ENCODE results near the gene MSMO1. TPM values are rescaled to one million over a fixed set of nuclear protein-coding genes. Genes with fewer than 3 reads are reported as not detected.

The MSMO1 gene
- total and polyA plus RNA-seq, 7 donors: 13.6 to 114 (median 26.8) TPM

DNA sequence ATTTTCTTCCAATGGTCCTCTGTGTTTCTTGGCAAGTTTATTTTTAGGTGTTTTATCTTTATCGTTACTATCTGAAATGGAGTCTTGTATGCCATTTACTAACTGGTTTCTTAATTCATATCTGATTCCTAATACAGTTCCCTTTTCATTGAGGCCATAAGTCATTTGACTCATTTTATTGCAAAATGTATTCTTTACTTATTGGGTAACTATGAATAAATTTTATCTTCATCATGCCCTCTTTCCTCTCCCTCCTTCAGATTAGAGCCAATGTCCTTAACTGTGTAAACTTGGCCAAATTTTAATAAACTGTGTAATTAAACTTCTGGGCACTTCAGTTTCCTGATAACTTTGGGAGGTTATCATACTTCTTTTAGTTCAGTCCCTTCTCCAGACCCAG is 19.3 kb upstream of the MSMO1 start:
- WGBS, 2 donors: 89 to 95% methylated on average over 1 of the region's 1 CpG
- TF ChIP-seq, protein P1, sequence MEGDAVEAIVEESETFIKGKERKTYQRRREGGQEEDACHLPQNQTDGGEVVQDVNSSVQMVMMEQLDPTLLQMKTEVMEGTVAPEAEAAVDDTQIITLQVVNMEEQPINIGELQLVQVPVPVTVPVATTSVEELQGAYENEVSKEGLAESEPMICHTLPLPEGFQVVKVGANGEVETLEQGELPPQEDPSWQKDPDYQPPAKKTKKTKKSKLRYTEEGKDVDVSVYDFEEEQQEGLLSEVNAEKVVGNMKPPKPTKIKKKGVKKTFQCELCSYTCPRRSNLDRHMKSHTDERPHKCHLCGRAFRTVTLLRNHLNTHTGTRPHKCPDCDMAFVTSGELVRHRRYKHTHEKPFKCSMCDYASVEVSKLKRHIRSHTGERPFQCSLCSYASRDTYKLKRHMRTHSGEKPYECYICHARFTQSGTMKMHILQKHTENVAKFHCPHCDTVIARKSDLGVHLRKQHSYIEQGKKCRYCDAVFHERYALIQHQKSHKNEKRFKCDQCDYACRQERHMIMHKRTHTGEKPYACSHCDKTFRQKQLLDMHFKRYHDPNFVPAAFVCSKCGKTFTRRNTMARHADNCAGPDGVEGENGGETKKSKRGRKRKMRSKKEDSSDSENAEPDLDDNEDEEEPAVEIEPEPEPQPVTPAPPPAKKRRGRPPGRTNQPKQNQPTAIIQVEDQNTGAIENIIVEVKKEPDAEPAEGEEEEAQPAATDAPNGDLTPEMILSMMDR (IDR thresholded peaks at IDR 0.05): no peak
- no peak for TF ChIP-seq POLR2A (IDR thresholded peaks at IDR 0.05)
- H3K36me3 ChIP-seq: peaks cover 0 to 10% (median 2%) of the 10 kb centered on the region in 4 donors
- H3K27me3 ChIP-seq: no peaks in the 10 kb centered on the region
- no peak for DNase-seq
- intact Hi-C loops (cut with DNase I): no loop called here
- no peak overlapping the region for H3K4me3 ChIP-seq
- H3K27ac ChIP-seq: no peak overlapping the region
- no peaks in the 10 kb centered on the region for H3K4me1 ChIP-seq
- no peaks in the 10 kb centered on the region for H3K9me3 ChIP-seq

DNA sequence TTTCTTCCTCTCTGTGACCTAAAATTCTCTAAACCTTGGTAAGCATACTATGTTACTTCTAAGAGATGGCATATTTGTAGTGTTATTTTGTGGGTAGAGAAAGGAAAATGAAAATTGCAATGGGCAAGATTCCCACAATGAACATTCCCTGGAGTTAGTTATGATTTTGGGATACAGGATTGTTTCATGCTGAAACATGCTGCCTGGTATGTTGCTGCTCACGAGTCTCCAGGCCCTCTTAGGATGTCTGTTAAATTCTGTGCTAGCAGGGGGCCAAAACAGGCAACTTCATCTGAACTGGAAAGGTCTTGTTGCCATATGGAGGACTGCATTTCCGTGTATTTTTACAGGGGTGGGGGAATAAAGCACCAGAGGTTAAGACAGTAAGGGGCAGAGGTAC is 18.9 kb upstream of the MSMO1 start:
- TF ChIP-seq EP300 (IDR thresholded peaks at IDR 0.05): no peak
- TF ChIP-seq POLR2A (IDR thresholded peaks at IDR 0.05): no peak
- TF ChIP-seq, protein P1 (IDR thresholded peaks at IDR 0.05): no peak
- TF ChIP-seq POLR2AphosphoS5 (IDR thresholded peaks at IDR 0.05): no peak
- 92 to 93% methylated on average over 2 of the region's 2 CpGs for WGBS, 2 donors

DNA sequence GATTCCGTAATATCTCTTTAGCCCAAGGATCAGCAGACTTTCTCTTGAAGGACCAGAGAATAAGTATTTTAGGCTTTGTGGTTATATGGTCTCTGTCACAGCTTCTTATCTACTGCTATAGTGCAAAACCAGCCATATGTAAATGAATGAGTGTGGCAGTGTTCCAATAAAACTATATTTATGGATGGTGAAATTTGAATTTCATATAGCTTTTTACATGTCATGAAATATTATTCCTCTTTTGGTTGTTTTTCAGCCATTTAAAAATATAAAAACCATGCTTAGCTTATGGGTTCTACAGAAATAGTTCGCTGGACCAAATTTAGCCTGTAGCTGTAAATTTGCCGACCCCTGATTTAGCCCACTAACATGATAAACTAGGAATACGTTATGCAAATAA is 18.0 kb upstream of the MSMO1 start:
- TF ChIP-seq EP300 (IDR thresholded peaks at IDR 0.05): no peak
- no peak for TF ChIP-seq POLR2A (IDR thresholded peaks at IDR 0.05)
- TF ChIP-seq, protein P1 (IDR thresholded peaks at IDR 0.05): no peak
- no peak for TF ChIP-seq POLR2AphosphoS5 (IDR thresholded peaks at IDR 0.05)
- H3K36me3 ChIP-seq: peaks cover 0 to 10% (median 2%) of the 10 kb centered on the region in 4 donors
- intact Hi-C loops (cut with DNase I): no loop called here

More for the DNA sequence above, 18.9 kb upstream of the MSMO1 start:
- H3K27me3 ChIP-seq: no peaks in the 10 kb centered on the region
- H3K4me3 ChIP-seq: no peak overlapping the region
- H3K9me3 ChIP-seq: no peaks in the 10 kb centered on the region
- H3K27ac ChIP-seq: no peak overlapping the region
- intact Hi-C loops (cut with DNase I): no loop called here
- no peaks in the 10 kb centered on the region for H3K4me1 ChIP-seq
- peaks cover 0 to 10% (median 2%) of the 10 kb centered on the region in 4 donors for H3K36me3 ChIP-seq
- DNase-seq: no peak

DNA sequence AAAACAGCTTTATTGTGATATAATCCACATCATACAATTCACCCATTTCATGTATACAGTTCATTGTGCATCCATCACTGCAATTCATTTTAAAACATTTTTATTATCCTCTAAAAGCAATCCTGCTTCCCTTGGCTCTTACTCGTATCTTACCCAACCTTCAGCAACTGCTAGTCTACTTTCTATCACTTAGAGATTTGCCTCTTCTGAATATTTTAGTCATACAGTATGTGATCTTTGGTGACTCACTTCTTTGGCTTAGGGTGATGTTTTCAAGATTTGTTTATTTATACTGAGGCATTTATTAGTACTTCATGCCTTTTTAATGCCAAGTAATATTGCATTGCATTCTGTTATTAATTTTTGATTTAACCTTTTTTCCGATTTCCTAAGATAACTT is 15.0 kb upstream of the MSMO1 start:
- no peak overlapping the region for H3K27ac ChIP-seq
- intact Hi-C loops (cut with DNase I): no loop called here
- 89 to 90% methylated on average over 2 of the region's 2 CpGs for WGBS, 2 donors
- TF ChIP-seq EP300 (IDR thresholded peaks at IDR 0.05) (no peak), POLR2AphosphoS5 (IDR thresholded peaks at IDR 0.05) (no peak), POLR2A (IDR thresholded peaks at IDR 0.05) (no peak)
- TF ChIP-seq, protein P1 (IDR thresholded peaks at IDR 0.05): no peak
- H3K27me3 ChIP-seq: no peaks in the 10 kb centered on the region
- no peaks in the 10 kb centered on the region for H3K9me3 ChIP-seq
- no peaks in the 10 kb centered on the region for H3K4me1 ChIP-seq
- DNase-seq: no peak
- no peak overlapping the region for H3K4me3 ChIP-seq
- peaks cover 0 to 10% (median 2%) of the 10 kb centered on the region in 4 donors for H3K36me3 ChIP-seq

More for the DNA sequence above, 18.0 kb upstream of the MSMO1 start:
- 97 to 99% methylated on average over 4 of the region's 4 CpGs for WGBS, 2 donors
- Histone ChIP-seq H3K4me1 (no peaks in the 10 kb centered on the region), H3K27ac (no peak overlapping the region), H3K27me3 (no peaks in the 10 kb centered on the region), H3K9me3 (no peaks in the 10 kb centered on the region), H3K4me3 (no peak overlapping the region)
- no peak for DNase-seq

DNA sequence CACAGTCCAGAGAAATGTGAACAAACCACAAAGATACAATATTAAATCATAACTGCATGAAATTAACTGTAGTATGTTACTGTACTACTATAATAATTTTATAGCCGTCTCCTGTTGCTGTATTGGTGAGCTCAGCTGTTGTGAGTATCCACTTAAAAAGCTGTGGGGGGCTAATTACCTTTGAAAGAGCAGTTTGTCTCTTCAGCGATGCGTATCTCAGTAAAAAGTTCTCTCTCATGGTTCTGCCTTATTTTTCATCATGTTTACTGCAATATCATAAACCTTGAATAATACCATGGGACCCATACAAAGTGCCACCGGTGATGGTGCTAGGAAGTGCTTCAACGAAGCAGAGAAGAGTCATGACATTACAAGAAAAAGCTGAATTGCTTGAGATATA is 8.4 kb upstream of the MSMO1 start:
- H3K9me3 ChIP-seq: no peaks in the 10 kb centered on the region
- no peak overlapping the region for H3K27ac ChIP-seq
- 97% methylated on average over 5 of the region's 5 CpGs for WGBS, 2 donors
- DNase-seq: no peak
- no peak overlapping the region for H3K4me3 ChIP-seq
- no peaks in the 10 kb centered on the region for H3K27me3 ChIP-seq
- TF ChIP-seq POLR2AphosphoS5 (IDR thresholded peaks at IDR 0.05) (no peak), POLR2A (IDR thresholded peaks at IDR 0.05) (no peak), EP300 (IDR thresholded peaks at IDR 0.05) (no peak)
- TF ChIP-seq, protein P1 (IDR thresholded peaks at IDR 0.05): no peak
- H3K4me1 ChIP-seq: no peaks in the 10 kb centered on the region
- H3K36me3 ChIP-seq: no peaks in the 10 kb centered on the region
- intact Hi-C loops (cut with DNase I): no loop called here
